NCI-H2227 (cell line): ENCODE results near the gene OR6N2.

Source experiments
- DNase-seq: peaks from one replicate; lab custom pipeline; 2025; ENCODE audit not compliant: unreplicated experiment; lab: John Stamatoyannopoulos, UW

Gene OR6N2

GRCh38 chr1:158754420-158754819 is 26.6 kb downstream of the OR6N2 start, which contains the start of gene OR6K6:
Gene OR6K6 (plus strand): TSS chr1:158754720. CDS start chr1:158754888, 168 bp downstream.
- no peak for DNase-seq

- no peak for DNase-seq
Measured at GRCh38 chr1:158752155-158752712, 28.8 kb downstream of the OR6N2 start.

- no peak for DNase-seq
Measured at GRCh38 chr1:158735848-158736247, 45.2 kb downstream of the OR6N2 start.

GRCh38 chr1:158732524-158732923 is 48.5 kb downstream of the OR6N2 start:
- no peak for DNase-seq

GRCh38 chr1:158731707-158732106 is 49.3 kb downstream of the OR6N2 start:
- DNase-seq, result no peak

GRCh38 chr1:158730453-158730852 is 50.6 kb downstream of the OR6N2 start:
- no peak for DNase-seq

GRCh38 chr1:158728510-158729225 is 52.3 kb downstream of the OR6N2 start:
- DNase-seq, result no peak

- DNase-seq, result no peak
Measured at GRCh38 chr1:158724442-158724841, 56.6 kb downstream of the OR6N2 start.
